HG03139 (cell line): Measurements from ENCODE around the gene ANKRD24.
A peak's percentile ranks its signal among the peaks of the same experiment; 100 is the strongest.
"Not testable (repeated sequence)": the region's sequence is repeated elsewhere in the genome, so short reads cannot be mapped to it uniquely, and the experiment has no call there.

Source experiments
- ATAC-seq: cut with Tn5 transposase; IDR thresholded peaks from one replicate; pipeline ENCODE4 v1.9.1; 2021; ENCODE audit not compliant: unreplicated experiment

ANKRD24 gene

GRCh38 chr19:4230237-4230636, 47.7 kb downstream of the ANKRD24 start:
- not testable (repeated sequence) for ATAC-seq

GRCh38 chr19:4231521-4231920, 49.0 kb downstream of the ANKRD24 start:
- ATAC-seq = not testable (repeated sequence)

- not testable (repeated sequence) for ATAC-seq
Observed at GRCh38 chr19:4232139-4232538, 49.6 kb downstream of the ANKRD24 start.

GRCh38 chr19:4232614-4233281, 50.3 kb downstream of the ANKRD24 start:
- no peak for ATAC-seq

- no peak for ATAC-seq
Observed at GRCh38 chr19:4233282-4233853, 50.9 kb downstream of the ANKRD24 start.

GRCh38 chr19:4234142-4234861, 51.8 kb downstream of the ANKRD24 start:
- ATAC-seq = no peak

GRCh38 chr19:4234862-4235201, 52.3 kb downstream of the ANKRD24 start:
- no peak for ATAC-seq

GRCh38 chr19:4237510-4237909, 55.0 kb downstream of the ANKRD24 start:
- not testable (repeated sequence) for ATAC-seq

GRCh38 chr19:4238831-4239230, 56.3 kb downstream of the ANKRD24 start:
- ATAC-seq = no peak

GRCh38 chr19:4241824-4242430, 59.4 kb downstream of the ANKRD24 start:
- no peak for ATAC-seq

- not testable (repeated sequence) for ATAC-seq
Observed at GRCh38 chr19:4245938-4246337, 63.4 kb downstream of the ANKRD24 start.

GRCh38 chr19:4246767-4247593, 64.5 kb downstream of the ANKRD24 start, which contains the start of gene YJU2:
TSS of gene YJU2 (plus strand) at chr19:4247080. CDS start at chr19:4247147, 67 bp downstream.
- ATAC-seq = peak; percentile 85

GRCh38 chr19:4256563-4256962, 74.1 kb downstream of the ANKRD24 start:
- no peak for ATAC-seq

- ATAC-seq = no peak
Observed at GRCh38 chr19:4257025-4257424, 74.5 kb downstream of the ANKRD24 start.

GRCh38 chr19:4258181-4258580, 75.7 kb downstream of the ANKRD24 start:
- no peak for ATAC-seq

GRCh38 chr19:4260613-4261191, 78.2 kb downstream of the ANKRD24 start:
- no peak for ATAC-seq

- no peak for ATAC-seq
Observed at GRCh38 chr19:4264812-4265211, 82.3 kb downstream of the ANKRD24 start.

GRCh38 chr19:4266253-4267000, 83.9 kb downstream of the ANKRD24 start:
- ATAC-seq = no peak

- no peak for ATAC-seq
Observed at GRCh38 chr19:4267101-4267900, 84.8 kb downstream of the ANKRD24 start.
